ENCODE measurements around the gene C8G.

The C8G gene

DNA sequence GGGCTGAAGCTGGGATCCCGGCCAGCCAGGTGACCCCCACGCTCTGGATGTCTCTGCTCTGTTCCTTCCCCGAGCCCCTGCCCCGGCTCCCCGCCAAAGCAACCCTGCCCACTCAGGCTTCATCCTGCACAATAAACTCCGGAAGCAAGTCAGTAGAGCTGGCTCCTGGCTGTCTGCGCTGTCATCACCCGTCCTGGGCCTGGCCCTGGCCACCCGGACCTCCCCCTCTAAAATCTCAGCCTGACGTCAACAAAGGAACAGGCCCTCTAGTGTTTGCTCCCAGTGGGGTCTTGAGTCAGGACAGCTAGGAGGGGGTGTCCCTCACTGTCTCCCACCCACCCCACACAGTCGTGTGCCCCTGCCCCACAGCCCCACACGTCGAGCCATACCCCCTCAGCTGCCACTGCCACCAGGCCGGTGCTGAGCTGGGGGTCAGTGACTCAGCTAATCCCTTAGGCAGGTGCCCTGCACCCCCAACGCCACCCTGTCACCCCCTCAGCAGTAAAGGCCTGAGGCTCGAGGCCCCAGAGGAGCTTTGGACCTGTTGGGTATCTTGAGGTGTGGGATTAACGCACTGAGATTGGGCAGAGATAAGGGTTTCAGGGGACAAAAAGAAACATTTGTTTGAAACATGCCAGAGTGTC lies 36.7 kb downstream of the C8G start:
- TF ChIP-seq, protein P1, sequence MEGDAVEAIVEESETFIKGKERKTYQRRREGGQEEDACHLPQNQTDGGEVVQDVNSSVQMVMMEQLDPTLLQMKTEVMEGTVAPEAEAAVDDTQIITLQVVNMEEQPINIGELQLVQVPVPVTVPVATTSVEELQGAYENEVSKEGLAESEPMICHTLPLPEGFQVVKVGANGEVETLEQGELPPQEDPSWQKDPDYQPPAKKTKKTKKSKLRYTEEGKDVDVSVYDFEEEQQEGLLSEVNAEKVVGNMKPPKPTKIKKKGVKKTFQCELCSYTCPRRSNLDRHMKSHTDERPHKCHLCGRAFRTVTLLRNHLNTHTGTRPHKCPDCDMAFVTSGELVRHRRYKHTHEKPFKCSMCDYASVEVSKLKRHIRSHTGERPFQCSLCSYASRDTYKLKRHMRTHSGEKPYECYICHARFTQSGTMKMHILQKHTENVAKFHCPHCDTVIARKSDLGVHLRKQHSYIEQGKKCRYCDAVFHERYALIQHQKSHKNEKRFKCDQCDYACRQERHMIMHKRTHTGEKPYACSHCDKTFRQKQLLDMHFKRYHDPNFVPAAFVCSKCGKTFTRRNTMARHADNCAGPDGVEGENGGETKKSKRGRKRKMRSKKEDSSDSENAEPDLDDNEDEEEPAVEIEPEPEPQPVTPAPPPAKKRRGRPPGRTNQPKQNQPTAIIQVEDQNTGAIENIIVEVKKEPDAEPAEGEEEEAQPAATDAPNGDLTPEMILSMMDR (conservative IDR thresholded peaks at IDR 0.05; ENCODE audit: control insufficient read depth, insufficient read depth, low read depth, low read length): no peak
- no peak for DNase-seq (ENCODE audit: low read depth)
- H3K4me3 ChIP-seq (ENCODE audit: control insufficient read depth, low read depth, low read length): no peak overlapping the region

GRCh38 chr9:136982232-136983051 lies 37.4 kb downstream of the C8G start, which contains the start of gene LCNL1:
LCNL1 (plus strand) TSS chr9:136982993; CDS start chr9:136983587, 594 bp downstream.
- no peak for DNase-seq (ENCODE audit: low read depth)
- no peak within 1 kb of the TSS for H3K4me3 ChIP-seq (ENCODE audit: control insufficient read depth, low read depth, low read length)
- TF ChIP-seq, protein P1 (conservative IDR thresholded peaks at IDR 0.05; ENCODE audit: control insufficient read depth, insufficient read depth, low read depth, low read length): no peak

DNA sequence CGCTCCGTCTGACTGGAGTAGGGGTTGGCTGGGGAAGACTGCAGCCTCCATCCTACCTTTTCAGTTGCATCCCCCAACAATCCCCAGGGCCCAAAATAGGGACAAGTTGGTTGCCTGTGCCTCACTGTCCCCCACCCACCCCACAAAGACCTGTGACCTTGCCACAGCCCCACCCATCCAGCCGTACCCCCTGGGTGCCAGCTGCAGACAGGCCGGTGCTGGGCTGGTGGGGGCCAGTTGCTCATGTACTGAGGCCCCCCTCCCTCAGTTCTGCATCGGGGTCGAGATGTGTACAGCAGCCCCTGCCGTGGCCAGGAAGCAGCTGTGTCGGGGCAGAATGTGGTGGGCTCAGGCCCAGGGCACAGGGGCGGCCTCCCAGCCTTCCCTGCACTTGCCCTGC lies 38.1 kb downstream of the C8G start:
- H3K4me3 ChIP-seq (ENCODE audit: control insufficient read depth, low read depth, low read length): no peak overlapping the region
- TF ChIP-seq, protein P1 (conservative IDR thresholded peaks at IDR 0.05; ENCODE audit: control insufficient read depth, insufficient read depth, low read depth, low read length): no peak
- no peak for DNase-seq (ENCODE audit: low read depth)

GRCh38 chr9:136983656-136984314 lies 38.7 kb downstream of the C8G start:
- H3K4me3 ChIP-seq (ENCODE audit: control insufficient read depth, low read depth, low read length): no peak overlapping the region
- DNase-seq (ENCODE audit: low read depth): no peak
- TF ChIP-seq, protein P1 (conservative IDR thresholded peaks at IDR 0.05; ENCODE audit: control insufficient read depth, insufficient read depth, low read depth, low read length): no peak

- H3K4me3 ChIP-seq (ENCODE audit: control insufficient read depth, low read depth, low read length): no peak overlapping the region
- TF ChIP-seq, protein P1 (conservative IDR thresholded peaks at IDR 0.05; ENCODE audit: control insufficient read depth, insufficient read depth, low read depth, low read length): no peak
- DNase-seq (ENCODE audit: low read depth): no peak
These were observed 39.5 kb downstream of the C8G start for GRCh38 chr9:136984464-136985026.

GRCh38 chr9:136985027-136985602 lies 40.1 kb downstream of the C8G start:
- no peak for DNase-seq (ENCODE audit: low read depth)
- TF ChIP-seq, protein P1 (conservative IDR thresholded peaks at IDR 0.05; ENCODE audit: control insufficient read depth, insufficient read depth, low read depth, low read length): no peak
- H3K4me3 ChIP-seq (ENCODE audit: control insufficient read depth, low read depth, low read length): no peak overlapping the region

Data from fibroblast of mammary gland (primary cell).